GM18519 (cell line): ENCODE data around the gene HDHD3.
"Not testable (repeated sequence)": the region's sequence is repeated elsewhere in the genome, so short reads cannot be mapped to it uniquely, and the experiment has no call there.

ENCODE experiments used
- ATAC-seq: cut with Tn5 transposase; IDR thresholded peaks from one replicate; pipeline ENCODE4 v1.9.1; 2021; ENCODE audit warnings: mild to moderate bottlenecking, moderate library complexity; ENCODE audit not compliant: unreplicated experiment, low FRiP score

Gene HDHD3

GRCh38 chr9:113390192-113390960, 13.6 kb upstream of the HDHD3 start:
- no peak for ATAC-seq

GRCh38 chr9:113389451-113389850, 12.7 kb upstream of the HDHD3 start:
- ATAC-seq = no peak

- ATAC-seq = no peak
Measured at GRCh38 chr9:113388833-113389232, 12.0 kb upstream of the HDHD3 start.

- ATAC-seq = no peak
Measured at GRCh38 chr9:113387560-113388230, 10.9 kb upstream of the HDHD3 start.

- no peak for ATAC-seq
Measured at GRCh38 chr9:113386571-113387393, 10.0 kb upstream of the HDHD3 start.

GRCh38 chr9:113381909-113382411, 5.2 kb upstream of the HDHD3 start:
- no peak for ATAC-seq

GRCh38 chr9:113381441-113381840, 4.7 kb upstream of the HDHD3 start:
- not testable (repeated sequence) for ATAC-seq

GRCh38 chr9:113380869-113381378, 4.1 kb upstream of the HDHD3 start:
- no peak for ATAC-seq

GRCh38 chr9:113379829-113380210, 3.0 kb upstream of the HDHD3 start:
- not testable (repeated sequence) for ATAC-seq

GRCh38 chr9:113379094-113379828, 2.5 kb upstream of the HDHD3 start:
- ATAC-seq = not testable (repeated sequence)

- ATAC-seq = no peak
Measured at GRCh38 chr9:113375057-113376023, 1.4 kb downstream of the HDHD3 start.

GRCh38 chr9:113373676-113374392, 3.0 kb downstream of the HDHD3 start:
- no peak for ATAC-seq

GRCh38 chr9:113373256-113373655, 3.5 kb downstream of the HDHD3 start:
- no peak for ATAC-seq

- no peak for ATAC-seq
Measured at GRCh38 chr9:113372059-113372458, 4.7 kb downstream of the HDHD3 start.

- ATAC-seq = no peak
Measured at GRCh38 chr9:113370806-113371325, 5.9 kb downstream of the HDHD3 start.

GRCh38 chr9:113369855-113370140, 7.0 kb downstream of the HDHD3 start:
- ATAC-seq = no peak

GRCh38 chr9:113368982-113369854, 7.6 kb downstream of the HDHD3 start:
- no peak for ATAC-seq
